B cell (primary cell): Measurements from ENCODE around the gene DBR1. TPM values are rescaled to one million over a fixed set of nuclear protein-coding genes. Genes with fewer than 3 reads are reported as not detected.
A peak's percentile ranks its signal among the peaks of the same experiment; 100 is the strongest.

Source experiments
- ATAC-seq: fragments of 200-7000 bp; cut with Tn5 transposase; one replicate; pipeline ENCODE4 v1.10.0; 2021; ENCODE audit warnings: low read depth, mild to moderate bottlenecking, moderate number of reproducible peaks, moderate library complexity
- CTCF ChIA-PET: fragments of 350-600 bp; sonication (Branson Sonifier 250); formaldehyde crosslinking; loops from one replicate; lab custom pipeline; 2021; ENCODE audit warnings: antibody characterized with exemption, inconsistent platforms; lab: Charles Lee
- POLR2A ChIA-PET: fragments of 350-600 bp; sonication (Branson Sonifier 250); formaldehyde crosslinking; loops from one replicate; lab custom pipeline; 2021; ENCODE audit warnings: antibody characterized with exemption; lab: Charles Lee
- DNase-seq: peaks from one replicate; pipeline ENCODE4 v3.0.0; 2013
- H2AFZ ChIP-seq: 2 replicates; pipeline ENCODE4 v1.6.1; 2012; ENCODE audit warnings: mild to moderate bottlenecking, low read depth, low read length; ENCODE audit not compliant: insufficient read depth, poor library complexity, severe bottlenecking
- H3K27ac ChIP-seq, 2 donors: 1 replicate in 1 of 2; 2 replicates in 1 of 2; pipeline ENCODE4 v1.5.1; 2012 to 2013; ENCODE audit warnings: low read length in 2 of 2, mild to moderate bottlenecking in 2 of 2, moderate library complexity in 1 of 2
- H3K27me3 ChIP-seq, 4 experiments: fragments of 200-600 bp in 1 of 4; sonication (generic) in 1 of 4; replicated peaks in 1 of 4; 1 replicate in 2 of 4; 2 replicates in 2 of 4; pipeline versions ENCODE4 v1.6.1 to v1.7.0; 2013 to 2016; ENCODE audit warnings: low read length in 3 of 4, mild to moderate bottlenecking in 2 of 4, mixed read lengths in 1 of 4, moderate library complexity in 1 of 4; ENCODE audit not compliant: insufficient read depth in 4 of 4, control insufficient read depth in 3 of 4; ENCODE audit errors: control extremely low read depth in 1 of 4
- H3K36me3 ChIP-seq, 2 experiments: replicated peaks in 1 of 2; 1 replicate in 1 of 2; 2 replicates in 1 of 2; pipeline versions ENCODE4 v1.6.1 to v1.7.1; 2013; ENCODE audit warnings: low read length in 1 of 2; ENCODE audit not compliant: insufficient read depth in 2 of 2, control insufficient read depth in 1 of 2; ENCODE audit errors: control extremely low read depth in 1 of 2, extremely low read depth in 1 of 2
- H3K4me1 ChIP-seq, 2 donors: fragments of 200-600 bp in 1 of 2; sonication (generic) in 1 of 2; 1 replicate in 1 of 2; 2 replicates in 1 of 2; pipeline versions ENCODE4 v1.5.1 to v1.6.1; 2013 to 2017; ENCODE audit warnings: low read length in 2 of 2; ENCODE audit not compliant: control insufficient read depth in 2 of 2, insufficient read depth in 2 of 2
- H3K4me2 ChIP-seq: replicated peaks from 2 replicates; pipeline ENCODE3; 2012; ENCODE audit warnings: mild to moderate bottlenecking, low read depth, low read length; ENCODE audit not compliant: poor library complexity, severe bottlenecking
- H3K4me3 ChIP-seq, 5 experiments: fragments of 200-600 bp in 1 of 5; sonication (generic) in 1 of 5; 1 replicate in 3 of 5; 2 replicates in 2 of 5; pipeline versions ENCODE4 v1.5.1 to v1.7.0; 2011 to 2016; ENCODE audit warnings: low read length in 4 of 5, mild to moderate bottlenecking in 4 of 5, low read depth in 2 of 5, control low read depth in 1 of 5, moderate library complexity in 1 of 5; ENCODE audit not compliant: insufficient read depth in 1 of 5; ENCODE audit errors: control extremely low read depth in 1 of 5, extremely low read depth in 1 of 5
- H3K79me2 ChIP-seq: fragments of 200-600 bp; sonication (generic); one replicate; pipeline ENCODE4 v1.6.0; 2016; ENCODE audit warnings: low read length; ENCODE audit not compliant: control insufficient read depth, insufficient read depth
- H3K9ac ChIP-seq: fragments of 200-600 bp; sonication (generic); 2 replicates; pipeline ENCODE4 v1.6.1; 2017; ENCODE audit warnings: mild to moderate bottlenecking, low read length, moderate library complexity
- H3K9me3 ChIP-seq, 3 donors: one replicate each; pipeline versions ENCODE4 v1.6.1 to v1.7.1; 2013; ENCODE audit warnings: low read length in 2 of 3; ENCODE audit not compliant: control insufficient read depth in 2 of 3, insufficient read depth in 1 of 3; ENCODE audit errors: control extremely low read depth in 1 of 3
- H4K20me1 ChIP-seq: 2 replicates; pipeline ENCODE4 v1.6.0; 2012; ENCODE audit warnings: mild to moderate bottlenecking, low read length; ENCODE audit not compliant: insufficient read depth, control insufficient read depth, poor library complexity, severe bottlenecking
- H3K27ac Mint-ChIP-seq: one replicate; pipeline ENCODE4 v1.8.0; 2021; ENCODE audit warnings: mixed read lengths
- H3K27me3 Mint-ChIP-seq: one replicate; pipeline ENCODE4 v1.8.0; 2021; ENCODE audit warnings: mixed read lengths
- H3K4me1 Mint-ChIP-seq: one replicate; pipeline ENCODE4 v1.8.0; 2021; ENCODE audit warnings: mixed read lengths
- H3K4me3 Mint-ChIP-seq: one replicate; pipeline ENCODE4 v1.8.0; 2021; ENCODE audit warnings: mixed read lengths
- H3K9me3 Mint-ChIP-seq: one replicate; pipeline ENCODE4 v1.8.0; 2022; ENCODE audit warnings: mixed read lengths; ENCODE audit not compliant: insufficient read depth
- CTCF ChIP-seq: fragments of 200-600 bp; IDR thresholded peaks from one replicate; pipeline ENCODE4 v1.8.0; 2022; ENCODE audit warnings: antibody characterized with exemption, mild to moderate bottlenecking
- EZH2 ChIP-seq: IDR thresholded peaks from 2 replicates; pipeline ENCODE4 v1.6.1; 2012; ENCODE audit warnings: borderline replicate concordance, low read depth, mild to moderate bottlenecking, moderate library complexity, low read length; ENCODE audit not compliant: insufficient read depth, poor library complexity, severe bottlenecking
- WGBS: methylation state at CpG from one replicate; pipeline ENCODE4 v1.1.5; 2013; ENCODE audit warnings: missing lambda C conversion rate; ENCODE audit not compliant: insufficient coverage; 5-methylcytosine and 5-hydroxymethylcytosine counted together
- intact Hi-C: fragments of 100-400 bp; cut with micrococcal nuclease; formaldehyde crosslinking; loops from one replicate; pipeline ENCODE4 v1.10.0; 2022
- polyA plus RNA-seq: library from polyadenylated mRNA; depleted of rRNA; stranded (reverse); fragments of >200 nt; gene quantifications from 2 replicates; pipeline ENCODE4 v1.2.3, GENCODE V29; 2012
- total RNA-seq, 2 donors: library from RNA; stranded (reverse); fragments of 120-200 nt in 1 of 2; gene quantifications; 1 replicate in 1 of 2; 2 replicates in 1 of 2; pipeline versions ENCODE4 v1.2.3 to v1.2.4, GENCODE V29; 2013 to 2022

The DBR1 gene
- total and polyA plus RNA-seq, 2 donors (not counting 1 experiment from before 2014, with no cell fraction given), result 7.5 to 22.6 TPM

- H3K9ac ChIP-seq, result no peak overlapping the region
- DNase-seq (no peak), ATAC-seq (no peak)
- H4K20me1 ChIP-seq, result peaks cover 24% of the 10 kb centered on the region
- H3K27me3 ChIP-seq, result no peaks in the 10 kb centered on the region
- ChIA-PET POLR2A (no interaction called here), CTCF (no interaction called here)
- peaks cover 6 to 47% of the 10 kb centered on the region in 2 experiments for H3K36me3 ChIP-seq
- H3K4me1 Mint-ChIP-seq, result peaks cover 16% of the 10 kb centered on the region
- H3K9me3 Mint-ChIP-seq, result no peaks in the 10 kb centered on the region
- peaks cover 8% of the 10 kb centered on the region for H3K79me2 ChIP-seq
- TF ChIP-seq CTCF (no peak), EZH2 (no peak)
- H3K27me3 Mint-ChIP-seq, result no peaks in the 10 kb centered on the region
- no peak overlapping the region for H3K4me3 ChIP-seq
- H3K27ac Mint-ChIP-seq, result no peak overlapping the region
- H3K27ac ChIP-seq, result no peak overlapping the region
- H3K4me3 Mint-ChIP-seq, result no peak overlapping the region
- no peaks in the 10 kb centered on the region for H3K9me3 ChIP-seq
- no peak overlapping the region for H3K4me2 ChIP-seq
- H2AFZ ChIP-seq, result no peak overlapping the region
- H3K4me1 ChIP-seq, result no peaks in the 10 kb centered on the region
- intact Hi-C loops, result no loop called here
- 86% methylated on average over 1 of the region's 2 CpGs for WGBS
Measured at GRCh38 chr3:138222942-138223287, 48.2 kb upstream of the DBR1 start.

- no peaks in the 10 kb centered on the region for H3K27me3 ChIP-seq
- Mint-ChIP-seq H3K4me3 (no peak overlapping the region), H3K9me3 (no peaks in the 10 kb centered on the region), H3K4me1 (peaks cover 20% of the 10 kb centered on the region), H3K27ac (no peak overlapping the region), H3K27me3 (no peaks in the 10 kb centered on the region)
- ChIA-PET CTCF (no interaction called here), POLR2A (no interaction called here)
- intact Hi-C loops, result no loop called here
- peak overlapping the region in 1 of 2 donors; percentile 33 for H3K27ac ChIP-seq
- no peak for DNase-seq
- no peaks in the 10 kb centered on the region for H3K9me3 ChIP-seq
- H4K20me1 ChIP-seq, result peaks cover 28% of the 10 kb centered on the region
- no peak overlapping the region for H3K9ac ChIP-seq
- H3K4me3 ChIP-seq, result no peak overlapping the region
- no peaks in the 10 kb centered on the region for H3K4me1 ChIP-seq
- H3K36me3 ChIP-seq, result peaks cover 4 to 41% of the 10 kb centered on the region in 2 experiments
- no peak for TF ChIP-seq CTCF
- no peak for TF ChIP-seq EZH2
- WGBS, result no CpG with 5 or more reads among the region's 2 CpGs
- H3K79me2 ChIP-seq, result peaks cover 8% of the 10 kb centered on the region
- no peak overlapping the region for H2AFZ ChIP-seq
- ATAC-seq, result no peak
- no peak overlapping the region for H3K4me2 ChIP-seq
Measured at GRCh38 chr3:138222131-138222941, 47.6 kb upstream of the DBR1 start.
